Measurements from ENCODE around the gene NGFR.

Gene NGFR

DNA sequence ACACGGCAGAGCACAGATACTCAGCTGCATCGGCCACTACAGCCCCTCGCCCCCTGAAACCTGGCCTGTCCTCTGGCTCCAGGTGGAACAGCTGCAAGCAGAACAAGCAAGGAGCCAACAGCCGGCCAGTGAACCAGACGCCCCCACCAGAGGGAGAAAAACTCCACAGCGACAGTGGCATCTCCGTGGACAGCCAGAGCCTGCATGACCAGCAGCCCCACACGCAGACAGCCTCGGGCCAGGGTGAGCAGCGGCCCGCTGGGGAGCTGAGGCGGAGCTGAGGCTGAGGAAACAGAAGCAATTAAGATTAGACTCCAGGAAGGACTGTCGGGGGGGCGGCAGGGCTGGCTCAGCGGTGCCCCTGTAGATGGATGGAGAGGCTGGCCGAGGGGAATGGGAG lies 16.7 kb downstream of the NGFR start:
- no peak overlapping the region for H3K4me3 Mint-ChIP-seq
- peaks cover 65% of the 10 kb centered on the region for H3K4me1 Mint-ChIP-seq
- TF ChIP-seq, protein P1, sequence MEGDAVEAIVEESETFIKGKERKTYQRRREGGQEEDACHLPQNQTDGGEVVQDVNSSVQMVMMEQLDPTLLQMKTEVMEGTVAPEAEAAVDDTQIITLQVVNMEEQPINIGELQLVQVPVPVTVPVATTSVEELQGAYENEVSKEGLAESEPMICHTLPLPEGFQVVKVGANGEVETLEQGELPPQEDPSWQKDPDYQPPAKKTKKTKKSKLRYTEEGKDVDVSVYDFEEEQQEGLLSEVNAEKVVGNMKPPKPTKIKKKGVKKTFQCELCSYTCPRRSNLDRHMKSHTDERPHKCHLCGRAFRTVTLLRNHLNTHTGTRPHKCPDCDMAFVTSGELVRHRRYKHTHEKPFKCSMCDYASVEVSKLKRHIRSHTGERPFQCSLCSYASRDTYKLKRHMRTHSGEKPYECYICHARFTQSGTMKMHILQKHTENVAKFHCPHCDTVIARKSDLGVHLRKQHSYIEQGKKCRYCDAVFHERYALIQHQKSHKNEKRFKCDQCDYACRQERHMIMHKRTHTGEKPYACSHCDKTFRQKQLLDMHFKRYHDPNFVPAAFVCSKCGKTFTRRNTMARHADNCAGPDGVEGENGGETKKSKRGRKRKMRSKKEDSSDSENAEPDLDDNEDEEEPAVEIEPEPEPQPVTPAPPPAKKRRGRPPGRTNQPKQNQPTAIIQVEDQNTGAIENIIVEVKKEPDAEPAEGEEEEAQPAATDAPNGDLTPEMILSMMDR (IDR thresholded peaks at IDR 0.05): no peak
- no peak overlapping the region for H3K27ac Mint-ChIP-seq
- peaks cover 3% of the 10 kb centered on the region for H3K27me3 Mint-ChIP-seq (ENCODE audit: low read depth, poor library complexity)
- no peak for DNase-seq
- no peaks in the 10 kb centered on the region for H3K9me3 Mint-ChIP-seq
- H3K36me3 Mint-ChIP-seq (ENCODE audit: low read depth): no peaks in the 10 kb centered on the region

DNA sequence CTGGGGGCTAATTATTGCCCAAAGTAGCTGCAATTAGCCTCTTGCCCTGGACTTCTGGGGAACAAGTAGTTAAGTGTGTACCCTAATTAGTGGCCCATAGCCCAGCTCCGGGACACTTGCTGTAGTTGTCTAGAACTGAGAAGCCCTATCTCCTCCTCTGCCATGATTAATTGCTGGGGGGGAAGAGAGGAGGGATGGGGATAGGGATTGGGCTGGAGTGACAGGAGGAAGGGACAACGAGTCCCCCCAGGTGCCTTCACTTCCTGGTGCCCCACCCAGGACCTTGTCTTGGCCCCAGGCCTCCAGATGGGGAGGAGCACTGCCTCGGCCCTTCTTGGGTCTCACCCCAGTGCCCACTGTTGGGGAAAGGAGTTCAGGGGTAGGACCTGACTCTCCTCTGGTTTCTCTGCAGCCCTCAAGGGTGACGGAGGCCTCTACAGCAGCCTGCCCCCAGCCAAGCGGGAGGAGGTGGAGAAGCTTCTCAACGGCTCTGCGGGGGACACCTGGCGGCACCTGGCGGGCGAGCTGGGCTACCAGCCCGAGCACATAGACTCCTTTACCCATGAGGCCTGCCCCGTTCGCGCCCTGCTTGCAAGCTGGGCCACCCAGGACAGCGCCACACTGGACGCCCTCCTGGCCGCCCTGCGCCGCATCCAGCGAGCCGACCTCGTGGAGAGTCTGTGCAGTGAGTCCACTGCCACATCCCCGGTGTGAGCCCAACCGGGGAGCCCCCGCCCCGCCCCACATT lies 17.4 kb downstream of the NGFR start:
- H3K27me3 Mint-ChIP-seq (ENCODE audit: low read depth, poor library complexity): peaks cover 3% of the 10 kb centered on the region
- H3K4me1 Mint-ChIP-seq: peaks cover 59% of the 10 kb centered on the region
- DNase-seq: no peak

GRCh38 chr17:49513044-49513395 lies 17.9 kb downstream of the NGFR start:
- no peak for DNase-seq
- TF ChIP-seq, protein P1 (IDR thresholded peaks at IDR 0.05): no peak
- H3K4me1 Mint-ChIP-seq: peaks cover 59% of the 10 kb centered on the region
- H3K36me3 Mint-ChIP-seq (ENCODE audit: low read depth): no peaks in the 10 kb centered on the region
- peaks cover 6% of the 10 kb centered on the region for H3K27me3 Mint-ChIP-seq (ENCODE audit: low read depth, poor library complexity)
- H3K9me3 Mint-ChIP-seq: no peaks in the 10 kb centered on the region
- no peak overlapping the region for H3K27ac Mint-ChIP-seq
- H3K4me3 Mint-ChIP-seq: no peak overlapping the region

More for the DNA sequence above, 17.4 kb downstream of the NGFR start:
- Mint-ChIP-seq H3K27ac (no peak overlapping the region), H3K4me3 (no peak overlapping the region), H3K9me3 (no peaks in the 10 kb centered on the region), H3K36me3 (ENCODE audit: low read depth) (no peaks in the 10 kb centered on the region)
- TF ChIP-seq, protein P1 (IDR thresholded peaks at IDR 0.05): no peak

GRCh38 chr17:49513641-49514040 lies 18.5 kb downstream of the NGFR start:
- Mint-ChIP-seq H3K9me3 (no peaks in the 10 kb centered on the region), H3K27ac (no peak overlapping the region), H3K36me3 (ENCODE audit: low read depth) (no peaks in the 10 kb centered on the region), H3K4me3 (no peak overlapping the region), H3K4me1 (peaks cover 56% of the 10 kb centered on the region), H3K27me3 (ENCODE audit: low read depth, poor library complexity) (peaks cover 6% of the 10 kb centered on the region)
- TF ChIP-seq, protein P1 (IDR thresholded peaks at IDR 0.05): no peak
- DNase-seq: no peak

- Mint-ChIP-seq H3K27ac (no peak overlapping the region), H3K27me3 (ENCODE audit: low read depth, poor library complexity) (peaks cover 6% of the 10 kb centered on the region), H3K36me3 (ENCODE audit: low read depth) (no peaks in the 10 kb centered on the region), H3K9me3 (no peaks in the 10 kb centered on the region), H3K4me3 (no peak overlapping the region), H3K4me1 (peaks cover 54% of the 10 kb centered on the region)
- TF ChIP-seq, protein P1 (IDR thresholded peaks at IDR 0.05): no peak
- no peak for DNase-seq
These were observed 19.1 kb downstream of the NGFR start for GRCh38 chr17:49514071-49514721.

All from nephron progenitor cell (in vitro differentiated cells).